Measurements from ENCODE around the gene TREML4. TPM values are rescaled to one million over a fixed set of nuclear protein-coding genes. Genes with fewer than 3 reads are reported as not detected.
A peak's percentile ranks its signal among the peaks of the same experiment; 100 is the strongest.

Gene TREML4
- total RNA-seq, 2 experiments from 2014 or later = not detected

DNA sequence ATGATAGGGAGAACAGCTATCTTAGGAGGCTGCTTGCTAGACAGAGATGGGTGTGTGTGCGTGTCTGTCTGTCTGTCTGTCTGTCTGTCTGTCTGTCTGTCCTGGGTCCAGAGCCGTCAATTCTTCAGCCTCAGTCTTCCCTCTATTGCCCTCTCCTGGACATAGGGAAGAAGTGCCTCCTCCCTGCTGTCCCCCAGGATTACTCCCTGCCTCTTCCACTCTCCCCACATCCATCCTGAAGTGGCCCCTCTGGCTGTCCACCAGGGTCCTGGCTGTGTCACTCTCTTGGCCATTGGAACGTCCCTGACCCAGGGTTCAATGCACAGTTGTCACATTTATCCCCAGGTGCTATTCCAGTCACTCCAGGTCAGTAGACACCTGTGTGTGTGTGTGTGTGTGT lies 37.4 kb upstream of the TREML4 start:
- POLR2A ChIA-PET = no interaction called here

DNA sequence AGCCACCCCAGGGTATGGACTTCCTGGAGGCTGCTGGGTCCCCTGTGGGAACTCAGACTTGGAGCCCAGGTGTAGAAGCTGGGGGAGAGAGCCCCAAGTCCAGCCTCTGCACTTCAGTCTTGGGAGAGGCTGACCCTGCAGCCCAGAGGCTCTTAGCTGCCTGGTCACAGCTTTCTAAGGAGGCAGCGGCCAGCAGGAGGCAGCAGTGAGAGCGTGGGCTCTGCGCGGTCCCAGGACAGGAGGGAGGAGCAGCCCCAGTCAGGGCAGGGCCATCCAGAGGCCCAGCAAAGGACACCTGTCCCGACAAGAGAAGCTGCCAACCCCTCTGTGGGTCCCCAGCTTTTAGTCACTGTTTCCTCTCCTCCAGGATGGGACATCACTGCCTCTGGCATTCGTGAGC lies 36.6 kb upstream of the TREML4 start:
- peak; percentile 62 for DNase-seq
- intact Hi-C loops (cut with micrococcal nuclease) = no loop called here
- Mint-ChIP-seq H3K36me3 (ENCODE audit: low read depth) (peaks cover 11% of the 10 kb centered on the region), H3K27ac (no peak overlapping the region), H3K27me3 (no peaks in the 10 kb centered on the region), H3K9me3 (peaks cover 12% of the 10 kb centered on the region), H3K4me1 (ENCODE audit: low read depth) (peaks cover 18% of the 10 kb centered on the region), H3K4me3 (no peak overlapping the region)
- TF ChIP-seq, protein P1, sequence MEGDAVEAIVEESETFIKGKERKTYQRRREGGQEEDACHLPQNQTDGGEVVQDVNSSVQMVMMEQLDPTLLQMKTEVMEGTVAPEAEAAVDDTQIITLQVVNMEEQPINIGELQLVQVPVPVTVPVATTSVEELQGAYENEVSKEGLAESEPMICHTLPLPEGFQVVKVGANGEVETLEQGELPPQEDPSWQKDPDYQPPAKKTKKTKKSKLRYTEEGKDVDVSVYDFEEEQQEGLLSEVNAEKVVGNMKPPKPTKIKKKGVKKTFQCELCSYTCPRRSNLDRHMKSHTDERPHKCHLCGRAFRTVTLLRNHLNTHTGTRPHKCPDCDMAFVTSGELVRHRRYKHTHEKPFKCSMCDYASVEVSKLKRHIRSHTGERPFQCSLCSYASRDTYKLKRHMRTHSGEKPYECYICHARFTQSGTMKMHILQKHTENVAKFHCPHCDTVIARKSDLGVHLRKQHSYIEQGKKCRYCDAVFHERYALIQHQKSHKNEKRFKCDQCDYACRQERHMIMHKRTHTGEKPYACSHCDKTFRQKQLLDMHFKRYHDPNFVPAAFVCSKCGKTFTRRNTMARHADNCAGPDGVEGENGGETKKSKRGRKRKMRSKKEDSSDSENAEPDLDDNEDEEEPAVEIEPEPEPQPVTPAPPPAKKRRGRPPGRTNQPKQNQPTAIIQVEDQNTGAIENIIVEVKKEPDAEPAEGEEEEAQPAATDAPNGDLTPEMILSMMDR (IDR thresholded peaks at IDR 0.05) = peak; percentile 66
- ATAC-seq = peak; percentile 76
- CTCF ChIA-PET = interaction anchor here (0.7 to 3.3 kb wide), 17 partner anchors 9 to 143 kb away, joined by 3 to 18 read pairs (median 5); partner anchors contain the start of gene TREML2
- POLR2A ChIA-PET = no interaction called here

More for the DNA sequence above, 37.4 kb upstream of the TREML4 start:
- H3K27me3 Mint-ChIP-seq = no peaks in the 10 kb centered on the region
- CTCF ChIA-PET = interaction anchor here (0.7 to 3.3 kb wide), 4 partner anchors 11 to 129 kb away, joined by 3 to 18 read pairs (median 4); partner anchors contain the start of gene TREML2
- peaks cover 20% of the 10 kb centered on the region for H3K4me1 Mint-ChIP-seq (ENCODE audit: low read depth)
- ATAC-seq = no peak
- intact Hi-C loops (cut with micrococcal nuclease) = no loop called here
- peaks cover 12% of the 10 kb centered on the region for H3K9me3 Mint-ChIP-seq
- no peak overlapping the region for H3K27ac Mint-ChIP-seq
- peaks cover 11% of the 10 kb centered on the region for H3K36me3 Mint-ChIP-seq (ENCODE audit: low read depth)
- DNase-seq = no peak
- H3K4me3 Mint-ChIP-seq = no peak overlapping the region
- TF ChIP-seq, protein P1 (IDR thresholded peaks at IDR 0.05) = no peak

DNA sequence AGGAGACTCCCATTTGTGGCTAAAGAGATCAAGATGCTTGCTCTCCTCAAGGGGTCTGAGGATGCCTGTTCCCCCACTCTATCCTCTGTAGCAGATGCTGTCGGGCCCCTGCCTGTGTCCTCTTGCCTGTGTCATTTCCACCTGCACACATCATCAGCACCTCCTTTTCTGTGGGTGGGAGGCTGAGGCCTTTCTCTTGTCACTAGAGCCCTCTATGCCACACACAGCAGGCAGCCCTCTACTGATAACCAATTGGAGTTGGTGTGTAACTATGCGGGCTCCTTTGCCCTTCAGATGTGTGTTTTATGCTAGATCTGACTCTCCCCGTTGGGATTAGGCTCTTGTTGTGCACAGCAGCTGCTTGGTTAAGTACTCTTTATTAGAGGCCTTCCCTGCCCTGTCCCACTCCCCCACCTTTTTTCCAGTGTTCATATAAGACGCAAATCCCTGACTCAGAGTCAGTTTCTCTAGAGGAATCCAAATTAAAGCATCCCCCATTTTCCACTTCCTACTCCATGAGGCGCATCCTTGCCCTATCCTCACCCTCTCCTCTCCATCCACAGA lies 34.9 kb upstream of the TREML4 start:
- peaks cover 22% of the 10 kb centered on the region for H3K4me1 Mint-ChIP-seq (ENCODE audit: low read depth)
- peak; percentile 60 for ATAC-seq
- DNase-seq = peak; percentile 28
- peaks cover 11% of the 10 kb centered on the region for H3K36me3 Mint-ChIP-seq (ENCODE audit: low read depth)
- POLR2A ChIA-PET = no interaction called here
- peaks cover 12% of the 10 kb centered on the region for H3K9me3 Mint-ChIP-seq
- peak overlapping the region; percentile 1 for H3K27ac Mint-ChIP-seq
- H3K27me3 Mint-ChIP-seq = no peaks in the 10 kb centered on the region
- intact Hi-C loops (cut with micrococcal nuclease) = no loop called here
- CTCF ChIA-PET = interaction anchor here (1.4 kb wide), 1 partner anchor 17 kb away, joined by 6 read pairs; no protein-coding TSS in a partner anchor
- H3K4me3 Mint-ChIP-seq = no peak overlapping the region
- TF ChIP-seq, protein P1 (IDR thresholded peaks at IDR 0.05) = no peak

GRCh38 chr6:41193884-41194283 lies 34.3 kb upstream of the TREML4 start:
- Mint-ChIP-seq H3K4me3 (no peak overlapping the region), H3K9me3 (peaks cover 12% of the 10 kb centered on the region), H3K36me3 (ENCODE audit: low read depth) (peaks cover 11% of the 10 kb centered on the region), H3K27ac (no peak overlapping the region), H3K27me3 (no peaks in the 10 kb centered on the region), H3K4me1 (ENCODE audit: low read depth) (peaks cover 20% of the 10 kb centered on the region)
- ATAC-seq (no peak), DNase-seq (no peak)
- POLR2A ChIA-PET = no interaction called here
- TF ChIP-seq, protein P1 (IDR thresholded peaks at IDR 0.05) = no peak
- intact Hi-C loops (cut with micrococcal nuclease) = no loop called here
- CTCF ChIA-PET = no interaction called here

- peaks cover 10% of the 10 kb centered on the region for H3K36me3 Mint-ChIP-seq (ENCODE audit: low read depth)
- POLR2A ChIA-PET = no interaction called here
- H3K27ac Mint-ChIP-seq = no peak overlapping the region
- H3K27me3 Mint-ChIP-seq = no peaks in the 10 kb centered on the region
- TF ChIP-seq, protein P1 (IDR thresholded peaks at IDR 0.05) = no peak
- intact Hi-C loops (cut with micrococcal nuclease) = no loop called here
- ATAC-seq (no peak), DNase-seq (no peak)
- H3K4me1 Mint-ChIP-seq (ENCODE audit: low read depth) = peaks cover 23% of the 10 kb centered on the region
- peaks cover 9% of the 10 kb centered on the region for H3K9me3 Mint-ChIP-seq
- no peak overlapping the region for H3K4me3 Mint-ChIP-seq
- CTCF ChIA-PET = no interaction called here
These were observed 33.8 kb upstream of the TREML4 start for GRCh38 chr6:41194386-41194785.

All from activated CD8-positive, alpha-beta T cell treated with anti-CD3 and anti-CD28 coated beads for 36 hours (primary cell).